H1 (cell line): ENCODE results near the gene ICAM5. TPM values are rescaled to one million over a fixed set of nuclear protein-coding genes. Genes with fewer than 3 reads are reported as not detected.

Source experiments
- CTCF ChIA-PET: fragments of 300-600 bp; sonication (Branson Sonifier 250); formaldehyde crosslinking; loops from one replicate; lab custom pipeline; 2021; ENCODE audit not compliant: partially characterized antibody; lab: Charles Lee
- POLR2A ChIA-PET: fragments of 300-600 bp; sonication (Branson Sonifier 250); formaldehyde crosslinking; loops from one replicate; lab custom pipeline; 2021; ENCODE audit warnings: inconsistent platforms; ENCODE audit not compliant: partially characterized antibody; lab: Charles Lee
- DNase-seq, 2 experiments: peaks; one replicate each; pipeline versions ENCODE4 v3.0.0 to v3.0.0-alpha.2; 2010 to 2022; ENCODE audit warnings: low spot score in 2 of 2, low read depth in 1 of 2, mixed read lengths in 1 of 2
- FAIRE-seq: peaks from 2 replicates; lab custom pipeline; 2011; peaks lifted over from hg19 to GRCh38; lab: Jason Lieb, UNC
- H2AFZ ChIP-seq: 2 replicates; pipeline ENCODE4 v1.8.1; 2012; ENCODE audit warnings: low read length, inconsistent platforms
- H2AK5ac ChIP-seq: 2 replicates; pipeline ENCODE4 v1.6.1; 2013; ENCODE audit warnings: low read depth, low read length
- H2BK120ac ChIP-seq: replicated peaks from 2 replicates; pipeline ENCODE3; 2013; ENCODE audit warnings: low read depth, low read length, inconsistent platforms
- H2BK12ac ChIP-seq: 2 replicates; pipeline ENCODE4 v1.6.1; 2013; ENCODE audit warnings: low read depth, low read length
- H2BK15ac ChIP-seq: 2 replicates; pipeline ENCODE4 v1.6.1; 2013; ENCODE audit warnings: low read length
- H2BK20ac ChIP-seq: 2 replicates; pipeline ENCODE4 v1.6.1; 2013; ENCODE audit warnings: low read length
- H2BK5ac ChIP-seq: 2 replicates; pipeline ENCODE4 v1.6.1; 2013; ENCODE audit warnings: low read depth, low read length
- H3K14ac ChIP-seq: 2 replicates; pipeline ENCODE4 v1.6.1; 2013; ENCODE audit warnings: inconsistent platforms; ENCODE audit not compliant: insufficient read length
- H3K18ac ChIP-seq: 2 replicates; pipeline ENCODE4 v1.6.1; 2013; ENCODE audit warnings: low read length; ENCODE audit errors: extremely low read depth
- H3K23ac ChIP-seq: 2 replicates; pipeline ENCODE4 v1.6.1; 2013; ENCODE audit warnings: inconsistent platforms; ENCODE audit not compliant: insufficient read length
- H3K23me2 ChIP-seq: 2 replicates; pipeline ENCODE4 v1.6.1; 2013; ENCODE audit warnings: low read depth, low read length
- H3K27ac ChIP-seq: 2 replicates; pipeline ENCODE4 v1.6.1; 2011; ENCODE audit warnings: low read depth, low read length, inconsistent platforms
- H3K27me3 ChIP-seq, 4 experiments: replicated peaks in 1 of 4; 1 replicate in 1 of 4; 2 replicates in 3 of 4; pipeline versions ENCODE4 v1.6.1 to v1.8.1; 2011 to 2013; ENCODE audit warnings: low read length in 3 of 4, mild to moderate bottlenecking in 3 of 4, inconsistent platforms in 2 of 4, mixed read lengths in 2 of 4, moderate library complexity in 1 of 4; ENCODE audit not compliant: control insufficient read depth in 3 of 4, insufficient read depth in 3 of 4; ENCODE audit errors: extremely low read depth in 1 of 4
- H3K36me3 ChIP-seq, 4 experiments: 2 replicates each; pipeline versions ENCODE4 v1.6.1 to v1.8.1; 2011 to 2013; ENCODE audit warnings: mild to moderate bottlenecking in 4 of 4, low read length in 3 of 4, moderate library complexity in 2 of 4, control low read depth in 1 of 4, inconsistent platforms in 1 of 4; ENCODE audit not compliant: insufficient read depth in 4 of 4, control insufficient read depth in 2 of 4
- H3K4ac ChIP-seq: replicated peaks from 2 replicates; pipeline ENCODE3; 2013; ENCODE audit warnings: low read length, low read depth, mixed read lengths, inconsistent platforms; ENCODE audit not compliant: insufficient read length
- H3K4me1 ChIP-seq, 4 experiments: replicated peaks in 1 of 4; 1 replicate in 1 of 4; 2 replicates in 3 of 4; pipeline versions ENCODE4 v1.6.1 to v1.8.1; 2011 to 2013; ENCODE audit warnings: low read length in 3 of 4, inconsistent platforms in 2 of 4, mixed read lengths in 1 of 4; ENCODE audit not compliant: insufficient read depth in 4 of 4, control insufficient read depth in 3 of 4
- H3K4me2 ChIP-seq, 2 experiments: 2 replicates each; pipeline versions ENCODE4 v1.6.1 to v1.8.1; 2011 to 2013; ENCODE audit warnings: low read depth in 2 of 2, low read length in 2 of 2, control low read depth in 1 of 2, inconsistent platforms in 1 of 2, mild to moderate bottlenecking in 1 of 2; ENCODE audit not compliant: insufficient read depth in 1 of 2
- H3K4me3 ChIP-seq, 4 experiments: fragments of 200-600, 300-600 bp in 1 of 4; sonication (generic), shearing (Covaris generic), sonication (Bioruptor Twin) in 1 of 4; 2 replicates each; pipeline versions ENCODE4 v1.5.1 to v1.8.1; 2011 to 2016; ENCODE audit warnings: low read length in 4 of 4, low read depth in 3 of 4, control low read depth in 2 of 4, inconsistent platforms in 2 of 4, mild to moderate bottlenecking in 2 of 4, mixed read lengths in 1 of 4, moderate library complexity in 1 of 4; ENCODE audit not compliant: insufficient read depth in 2 of 4; ENCODE audit errors: extremely low read depth in 1 of 4
- H3K56ac ChIP-seq: replicated peaks from 2 replicates; pipeline ENCODE3; 2013; ENCODE audit warnings: low read depth, mild to moderate bottlenecking, mixed read lengths, low read length, inconsistent platforms; ENCODE audit not compliant: insufficient read length
- H3K79me1 ChIP-seq: 2 replicates; pipeline ENCODE4 v1.6.1; 2013; ENCODE audit warnings: low read depth, low read length, control low read depth
- H3K79me2 ChIP-seq, 2 experiments: 2 replicates each; pipeline versions ENCODE4 v1.6.1 to v1.8.1; 2012 to 2013; ENCODE audit warnings: low read length in 2 of 2, mild to moderate bottlenecking in 2 of 2, inconsistent platforms in 1 of 2; ENCODE audit not compliant: insufficient read depth in 2 of 2, control insufficient read depth in 1 of 2
- H3K9ac ChIP-seq, 4 experiments: replicated peaks in 1 of 4; 1 replicate in 1 of 4; 2 replicates in 3 of 4; pipeline versions ENCODE4 v1.6.1 to v1.8.1; 2011 to 2013; ENCODE audit warnings: low read depth in 3 of 4, low read length in 3 of 4, control low read depth in 2 of 4, mild to moderate bottlenecking in 2 of 4, moderate library complexity in 2 of 4, inconsistent platforms in 1 of 4; ENCODE audit errors: extremely low read depth in 1 of 4
- H3K9me3 ChIP-seq, 2 experiments: 2 replicates each; pipeline versions ENCODE4 v1.6.1 to v1.8.1; 2012 to 2013; ENCODE audit warnings: mild to moderate bottlenecking in 2 of 2, moderate library complexity in 2 of 2, control low read depth in 1 of 2, inconsistent platforms in 1 of 2, low read depth in 1 of 2, low read length in 1 of 2, mixed read lengths in 1 of 2; ENCODE audit not compliant: insufficient read depth in 2 of 2
- H4K20me1 ChIP-seq, 2 experiments: replicated peaks in 1 of 2; 2 replicates each; pipeline versions ENCODE3 to v1.8.1; 2011 to 2013; ENCODE audit warnings: inconsistent platforms in 2 of 2, low read length in 2 of 2, mild to moderate bottlenecking in 1 of 2; ENCODE audit not compliant: insufficient read depth in 2 of 2, control insufficient read depth in 1 of 2
- H4K5ac ChIP-seq: 2 replicates; pipeline ENCODE4 v1.6.1; 2013; ENCODE audit warnings: low read length, low read depth, mixed read lengths, inconsistent platforms; ENCODE audit not compliant: insufficient read length
- H4K8ac ChIP-seq: 2 replicates; pipeline ENCODE4 v1.8.0; 2013; ENCODE audit warnings: mild to moderate bottlenecking, moderate library complexity, low read length, inconsistent platforms; ENCODE audit not compliant: insufficient read depth; ENCODE audit errors: extremely low read depth
- H4K91ac ChIP-seq: replicated peaks from 2 replicates; pipeline ENCODE3; 2013; ENCODE audit warnings: low read length, mixed read lengths, inconsistent platforms; ENCODE audit not compliant: insufficient read length
- CBX5 ChIP-seq: fragments of 300-800, 300-1000 bp; sonication (generic); IDR thresholded peaks from 2 replicates; pipeline ENCODE4 v1.7.1; 2016; ENCODE audit warnings: antibody characterized with exemption, low read length, low read depth
- CHD2 ChIP-seq: IDR thresholded peaks from 2 replicates; pipeline ENCODE4 v1.6.1; 2012; ENCODE audit warnings: low read length, improper control_type of control experiment
- CTCF ChIP-seq, 3 experiments: IDR thresholded peaks; 1 replicate in 2 of 3; 2 replicates in 1 of 3; pipeline versions ENCODE4 v1.5.1 to v1.6.1; 2011; ENCODE audit warnings: low read length in 3 of 3, mild to moderate bottlenecking in 3 of 3, inconsistent platforms in 2 of 3, low read depth in 1 of 3, moderate library complexity in 1 of 3; ENCODE audit not compliant: insufficient read depth in 1 of 3; ENCODE audit errors: control extremely low read depth in 1 of 3
- NRF1 ChIP-seq: IDR thresholded peaks from 2 replicates; pipeline ENCODE4 v1.6.1; 2011; ENCODE audit warnings: mild to moderate bottlenecking, low read depth, low read length, improper control_type of control experiment
- POLR2AphosphoS5 ChIP-seq: IDR thresholded peaks from 2 replicates; pipeline ENCODE4 v1.6.1; 2011; ENCODE audit warnings: low read depth, low read length
- SIN3A ChIP-seq, 2 experiments: IDR thresholded peaks in 1 of 2; conservative IDR thresholded peaks in 1 of 2; 2 replicates each; pipeline ENCODE4 v1.6.1; 2011 to 2012; ENCODE audit warnings: low read length in 2 of 2, improper control_type of control experiment in 1 of 2, low read depth in 1 of 2, mild to moderate bottlenecking in 1 of 2
- SIRT6 ChIP-seq: IDR thresholded peaks from one replicate; pipeline ENCODE4 v1.7.1; 2012; ENCODE audit warnings: low read length, inconsistent platforms
- SRF ChIP-seq: IDR thresholded peaks from 2 replicates; pipeline ENCODE4 v1.6.1; 2011; ENCODE audit warnings: mild to moderate bottlenecking, low read depth, low read length, moderate library complexity
- YY1 ChIP-seq: IDR thresholded peaks from 2 replicates; pipeline ENCODE4 v1.6.1; 2011; ENCODE audit warnings: low read depth, mild to moderate bottlenecking, low read length
- WGBS, 2 experiments: shearing (Covaris generic) in 1 of 2; methylation state at CpG; one replicate each; pipeline versions ENCODE4 v1.1.6 to v1.1.7; 2013 to 2015; ENCODE audit warnings: low lambda C conversion rate in 2 of 2, mixed read lengths in 2 of 2, inconsistent platforms in 1 of 2, low coverage in 1 of 2, missing lambda C conversion rate in 1 of 2; ENCODE audit not compliant: insufficient replicate concordance in 2 of 2, insufficient coverage in 1 of 2, insufficient read length in 1 of 2; ENCODE audit errors: extremely low coverage in 1 of 2, missing lambda C conversion rate in 1 of 2; 5-methylcytosine and 5-hydroxymethylcytosine counted together
- polyA plus RNA-seq, 7 experiments: library from polyadenylated mRNA; depleted of rRNA in 3 of 7; stranded (reverse) in 5 of 7; unstranded in 2 of 7; fragments of >200 nt in 5 of 7; fragments of 200-250 nt in 2 of 7; gene quantifications; 1 replicate in 5 of 7; 2 replicates in 1 of 7; 4 replicates in 1 of 7; pipeline versions ENCODE4 v1.2.1 to v1.2.3, GENCODE V29; 2011 to 2013; ENCODE audit warnings: missing spikeins in 2 of 7, mixed read lengths in 2 of 7
- total RNA-seq: library from RNA; stranded (reverse); fragmentation: NEBNext Ultra II Directional; extraction: Animal tissue kit (Norgen Biotek cat#: 25700); gene quantifications from 2 replicates; pipeline ENCODE4 v1.2.1, GENCODE V29; 2021

ICAM5 gene
- total and polyA plus RNA-seq, 2 of the 8 experiments (the other 6 are each of a cell fraction or from before 2014, with no cell fraction given): 3.9 to 4.8 TPM

DNA sequence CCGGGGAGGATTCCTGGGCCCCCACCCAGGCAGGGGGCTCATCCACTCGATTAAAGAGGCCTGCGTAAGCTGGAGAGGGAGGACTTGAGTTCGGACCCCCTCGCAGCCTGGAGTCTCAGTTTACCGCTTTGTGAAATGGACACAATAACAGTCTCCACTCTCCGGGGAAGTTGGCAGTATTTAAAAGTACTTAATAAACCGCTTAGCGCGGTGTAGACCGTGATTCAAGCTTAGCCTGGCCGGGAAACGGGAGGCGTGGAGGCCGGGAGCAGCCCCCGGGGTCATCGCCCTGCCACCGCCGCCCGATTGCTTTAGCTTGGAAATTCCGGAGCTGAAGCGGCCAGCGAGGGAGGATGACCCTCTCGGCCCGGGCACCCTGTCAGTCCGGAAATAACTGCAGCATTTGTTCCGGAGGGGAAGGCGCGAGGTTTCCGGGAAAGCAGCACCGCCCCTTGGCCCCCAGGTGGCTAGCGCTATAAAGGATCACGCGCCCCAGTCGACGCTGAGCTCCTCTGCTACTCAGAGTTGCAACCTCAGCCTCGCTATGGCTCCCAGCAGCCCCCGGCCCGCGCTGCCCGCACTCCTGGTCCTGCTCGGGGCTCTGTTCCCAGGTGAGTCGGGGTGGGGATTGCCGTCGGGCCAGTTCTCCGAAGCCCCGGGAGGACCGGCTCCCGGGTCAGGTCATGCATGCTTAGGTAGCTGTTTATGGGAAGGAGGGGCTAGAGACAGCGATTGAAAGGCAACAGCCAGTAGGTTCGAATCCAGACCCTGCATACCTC lies 18.9 kb upstream of the ICAM5 start, which contains the start of gene ICAM1:
Gene ICAM1, plus strand, starts transcription at position 505 of the 779 bp plus-strand sequence. Its CDS starts 40 bp downstream, at position 545.
- Histone ChIP-seq H4K8ac (peak within 1 kb of the TSS; percentile 80), H2AK5ac (no peak within 1 kb of the TSS), H3K23me2 (peaks cover 11% of the 10 kb centered on the region; the same call in 1 of the 2 replicates), H3K9me3 (no peaks in the 10 kb centered on the region), H3K4me2 (peak within 1 kb of the TSS; percentile 70 to 75), H4K5ac (no peak within 1 kb of the TSS), H2BK15ac (0 out of 2 replicates have a peak within 1 kb of the TSS, but pooled peaks have one; percentile 81), H3K9ac (no peak within 1 kb of the TSS; a peak in 1 of 7 replicates), H3K4me3 (peak within 1 kb of the TSS; percentile 30 to 59 (median 38)), H3K14ac (no peak within 1 kb of the TSS), H3K79me2 (no peaks in the 10 kb centered on the region), H3K27me3 (peaks cover 9 to 25% (median 23%) of the 10 kb centered on the region in 4 experiments), H2AFZ (no peak within 1 kb of the TSS; the same call in 1 of the 2 replicates), H3K4me1 (peaks cover 0 to 8% (median 5%) of the 10 kb centered on the region in 4 experiments; a peak in 5 of 7 replicates), H3K36me3 (no peaks in the 10 kb centered on the region), H3K56ac (peak within 1 kb of the TSS; percentile 36), H4K91ac (peak within 1 kb of the TSS; percentile 88), H3K27ac (no peak within 1 kb of the TSS), H3K79me1 (no peaks in the 10 kb centered on the region), H3K4ac (peak within 1 kb of the TSS; percentile 33), H2BK5ac (0 out of 2 replicates have a peak within 1 kb of the TSS, but pooled peaks have one; percentile 9), H3K23ac (no peak within 1 kb of the TSS), H4K20me1 (no peaks in the 10 kb centered on the region), H2BK120ac (no peak within 1 kb of the TSS), H2BK20ac (no peak within 1 kb of the TSS), H2BK12ac (peak within 1 kb of the TSS; percentile 43; the same call in 1 of the 2 replicates), H3K18ac (peak within 1 kb of the TSS; percentile 78)
- 6% methylated on average over 47 of the region's 51 CpGs; no CpG with 5 or more reads in 1 of the 2 experiments for WGBS, 2 experiments
- ChIA-PET CTCF (interaction anchor here (0.5 to 9.4 kb wide), 32 partner anchors 11 to 252 kb away, joined by 3 to 122 read pairs (median 4); partner anchors contain the start of genes ICAM4, ICAM5 and TYK2), POLR2A (interaction anchor here (0.6 to 3.3 kb wide), 24 partner anchors 9 to 154 kb away, joined by 3 to 28 read pairs (median 6); partner anchors contain the start of genes DNMT1, ICAM4, ICAM5 and RAVER1)
- no peak for FAIRE-seq
- DNase-seq: peak in 1 of 2 experiments; percentile 87
- TF ChIP-seq SIN3A (conservative IDR thresholded peaks at IDR 0.05 in 1 of 2, IDR thresholded peaks at IDR 0.05 in 1 of 2; ENCODE audit: low read depth in 1 of 2, low read length in 2 of 2) (no peak), CTCF (IDR thresholded peaks at IDR 0.05; ENCODE audit: control extremely low read depth in 1 of 3, insufficient read depth in 1 of 3, low read depth in 1 of 3, low read length in 3 of 3) (peak in 1 of 3 experiments; percentile 11; a peak in 2 of 4 replicates), NRF1 (no peak), SRF (no peak), CBX5 (no peak), POLR2AphosphoS5 (peak; percentile 67; the same call in 1 of the 2 replicates), SIRT6 (no peak), YY1 (no peak), CHD2 (no peak)
